Mammary epithelial cell (primary cell): ENCODE data around the gene TSPO2.

Experiments used
- CTCF ChIP-seq, 2 donors: IDR thresholded peaks in 1 of 2; conservative IDR thresholded peaks in 1 of 2; 2 replicates each; pipeline ENCODE4 v1.5.1; 2011 to 2012; ENCODE audit warnings: inconsistent platforms in 2 of 2, low read length in 2 of 2, mild to moderate bottlenecking in 2 of 2, control low read depth in 1 of 2, low read depth in 1 of 2; ENCODE audit not compliant: insufficient read depth in 1 of 2; ENCODE audit errors: extremely low read depth in 1 of 2
- EZH2 ChIP-seq: IDR thresholded peaks from 2 replicates; pipeline ENCODE4 v1.6.1; 2012; ENCODE audit warnings: low read length, inconsistent platforms, borderline replicate concordance

- TF ChIP-seq CTCF (conservative IDR thresholded peaks at IDR 0.05 in 1 of 2, IDR thresholded peaks at IDR 0.05 in 1 of 2; ENCODE audit: extremely low read depth in 1 of 2, insufficient read depth in 1 of 2, low read depth in 1 of 2, low read length in 2 of 2) (no peak), EZH2 (no peak)
These were observed 19.8 kb downstream of the TSPO2 start for GRCh38 chr6:41062056-41062455.
